Amniotic stem cell (primary cell): ENCODE measurements around the gene MGST3.
"Not testable (repeated sequence)": the region's sequence is repeated elsewhere in the genome, so short reads cannot be mapped to it uniquely, and the experiment has no call there.

Source experiments
- DNase-seq: peaks from one replicate; lab custom pipeline; 2025; lab: John Stamatoyannopoulos, UW

The MGST3 gene

DNA sequence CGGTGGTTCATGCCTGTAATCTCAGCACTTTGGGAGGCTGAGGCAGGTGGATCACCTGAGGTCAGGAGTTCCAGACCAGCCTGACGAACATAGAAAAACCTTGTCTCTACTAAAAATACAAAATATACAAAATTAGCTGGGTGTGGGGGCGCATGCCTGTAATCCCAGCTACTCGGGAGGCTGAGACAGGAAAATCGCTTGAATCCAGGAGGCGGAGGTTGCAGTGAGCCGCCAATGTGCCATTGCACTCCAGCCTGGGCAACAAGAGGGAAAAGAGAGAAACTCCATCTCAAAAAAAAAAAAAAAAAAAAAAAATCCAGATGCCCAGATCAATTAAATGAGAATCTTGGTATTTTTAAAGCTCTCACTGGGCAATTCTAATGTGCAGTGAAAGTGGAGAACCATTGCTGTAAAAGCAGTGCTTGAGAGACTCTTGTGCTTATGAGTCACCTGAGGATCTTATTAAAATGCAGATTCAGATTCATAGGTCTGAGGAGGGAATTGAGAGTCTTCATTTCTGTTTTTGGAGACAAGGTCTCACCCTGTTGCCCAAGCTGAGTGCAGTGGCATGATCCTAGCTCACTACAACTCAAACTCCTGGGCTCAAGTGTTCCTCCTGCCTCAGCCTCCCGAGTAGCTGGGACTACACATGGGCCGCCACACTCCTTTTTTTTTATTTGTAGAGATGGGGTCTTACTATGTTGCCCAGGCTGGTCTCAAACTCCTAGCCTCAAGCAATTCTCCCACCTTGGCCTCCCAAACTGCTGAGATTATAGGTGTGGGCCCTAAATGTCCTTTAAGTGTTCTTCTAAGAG, 27.9 kb downstream of the MGST3 start:
- DNase-seq: not testable (repeated sequence)

DNA sequence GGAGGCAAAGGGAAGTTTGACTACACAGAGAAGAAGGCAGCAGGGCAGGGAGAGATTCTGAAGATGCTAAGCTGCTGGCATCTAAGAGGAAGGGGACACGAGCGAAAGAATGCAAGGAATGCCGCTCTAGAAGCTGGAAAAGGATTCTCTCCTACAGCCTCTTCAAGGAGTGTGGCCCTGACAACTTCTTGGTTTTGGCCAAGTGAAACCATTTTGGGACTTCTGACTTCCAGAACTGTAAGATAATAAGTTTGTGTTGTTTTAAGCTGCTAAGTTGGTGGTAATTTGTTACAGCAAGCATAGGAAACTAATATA, 28.5 kb downstream of the MGST3 start:
- no peak for DNase-seq

DNA sequence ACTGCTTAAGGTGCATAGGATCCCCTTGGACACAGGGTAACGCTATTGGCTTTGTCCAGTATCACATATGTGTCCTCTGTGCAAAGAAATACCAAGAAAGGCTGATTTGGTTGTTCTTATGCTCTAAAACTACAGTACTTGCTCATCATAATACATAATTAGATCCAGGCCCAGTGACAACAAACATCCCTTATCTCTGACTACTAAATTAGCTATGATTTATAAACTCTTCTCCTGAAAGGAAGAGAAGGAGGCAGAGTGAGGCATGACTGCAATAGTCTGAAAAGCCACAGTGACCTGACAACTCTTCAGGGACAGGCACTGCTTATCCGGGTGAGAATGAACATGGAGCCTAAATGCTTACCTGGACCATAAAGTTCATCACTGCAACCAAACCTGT, 30.7 kb downstream of the MGST3 start:
- no peak for DNase-seq

DNA sequence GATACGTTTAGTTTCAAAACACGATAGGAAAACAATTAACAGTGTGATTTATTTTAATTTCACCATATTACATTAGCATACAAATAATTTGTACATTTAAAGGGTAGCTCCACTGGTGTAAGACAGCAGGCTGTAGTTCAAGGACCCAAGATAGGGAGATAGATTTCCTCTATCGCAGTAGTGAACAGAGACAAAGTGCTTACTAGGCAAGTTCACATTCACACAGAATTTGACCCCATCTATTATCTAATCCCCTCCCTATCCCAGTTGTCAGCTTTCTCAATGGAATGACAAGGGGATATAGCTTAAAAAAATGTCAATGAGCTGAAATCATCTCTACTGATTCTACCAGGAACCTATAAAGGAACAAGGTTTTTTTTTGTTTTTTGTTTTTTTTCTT, 31.2 kb downstream of the MGST3 start:
- DNase-seq: no peak

DNA sequence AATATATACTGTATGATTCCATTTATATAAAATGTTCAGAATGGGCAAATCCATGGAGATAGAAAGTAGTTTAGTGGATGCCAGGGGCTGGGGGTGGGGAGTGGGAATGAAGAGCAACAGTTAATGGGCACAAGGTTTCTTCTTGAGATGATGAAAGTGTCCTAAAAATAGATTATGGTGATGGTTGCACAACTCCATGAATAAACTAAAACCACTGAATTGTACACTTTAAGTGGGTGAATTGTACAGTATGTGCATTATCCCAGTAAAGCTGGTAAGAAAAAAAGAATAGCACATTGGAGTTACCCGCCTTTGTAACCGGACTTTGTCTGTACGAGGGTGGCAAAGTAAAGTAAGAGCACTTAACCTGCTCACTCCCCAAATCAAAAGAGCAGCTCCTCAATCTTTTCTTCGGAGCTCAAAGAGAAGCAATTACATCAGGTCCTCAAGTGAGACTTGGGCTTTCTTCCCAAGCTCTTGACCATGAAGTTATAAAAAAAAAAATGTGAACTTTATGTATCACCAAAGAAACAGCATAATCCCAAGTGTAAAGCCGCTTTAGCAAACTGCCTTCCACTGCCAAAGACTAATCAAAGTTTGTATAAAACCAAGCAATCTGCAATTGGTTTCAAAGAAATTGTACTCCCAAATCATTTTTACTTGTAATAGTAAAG, 35.3 kb downstream of the MGST3 start:
- no peak for DNase-seq

DNA sequence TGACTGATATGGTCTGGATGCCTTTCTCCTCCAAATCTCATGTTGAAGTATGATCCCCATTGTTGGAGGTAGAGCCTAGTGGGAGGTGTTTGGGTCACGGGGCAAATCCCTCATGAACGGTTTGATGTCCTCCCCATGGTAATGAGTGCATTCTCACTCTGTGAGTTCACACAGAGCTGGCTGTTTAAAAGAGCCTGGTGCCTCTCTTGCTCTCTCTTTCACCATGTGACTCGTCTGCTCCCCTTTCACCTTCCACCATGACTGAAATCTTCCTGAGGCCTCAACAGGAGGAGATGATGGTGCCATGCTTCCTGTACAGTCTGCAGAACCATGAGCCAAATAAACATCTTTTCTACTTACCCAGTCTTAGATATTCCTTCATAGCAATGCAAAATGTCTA, 37.1 kb downstream of the MGST3 start:
- no peak for DNase-seq

DNA sequence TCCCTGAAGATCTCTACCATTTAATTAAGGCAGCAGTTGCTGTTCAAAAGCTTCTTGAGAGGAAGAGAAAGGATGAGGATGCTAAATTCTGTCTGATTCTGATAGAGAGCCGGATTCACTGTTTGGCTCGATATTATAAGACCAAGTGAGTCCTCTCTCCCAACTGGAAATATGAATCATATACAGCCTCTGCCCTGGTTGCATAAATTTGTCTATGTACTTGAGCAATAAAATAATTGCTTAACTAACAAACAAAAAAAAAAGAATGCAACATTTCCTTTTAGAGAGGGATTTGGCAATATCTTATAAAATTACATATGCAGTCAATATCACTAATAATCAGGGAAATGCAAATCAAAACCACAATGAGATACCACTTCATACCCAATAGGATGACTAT, 40.5 kb downstream of the MGST3 start:
- DNase-seq: no peak

DNA sequence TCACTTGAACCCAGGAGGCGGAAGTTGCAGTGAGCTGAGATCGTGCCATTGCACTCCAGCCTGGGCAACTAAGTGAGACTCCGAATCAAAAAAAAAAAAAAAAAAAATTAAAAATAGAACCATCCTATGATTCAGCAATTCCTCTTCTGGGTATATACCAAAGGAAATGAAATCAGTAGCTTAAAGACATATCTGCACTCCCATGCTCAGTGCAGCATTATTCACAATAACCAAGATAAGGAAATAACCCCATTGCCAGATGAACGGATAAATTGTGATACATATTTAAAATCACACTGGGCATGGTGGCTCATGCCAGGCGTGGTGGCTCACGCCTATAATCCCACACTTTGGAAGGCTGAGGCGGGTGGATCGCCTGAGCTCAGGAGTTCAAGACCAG, 43.6 kb downstream of the MGST3 start:
- no peak for DNase-seq

DNA sequence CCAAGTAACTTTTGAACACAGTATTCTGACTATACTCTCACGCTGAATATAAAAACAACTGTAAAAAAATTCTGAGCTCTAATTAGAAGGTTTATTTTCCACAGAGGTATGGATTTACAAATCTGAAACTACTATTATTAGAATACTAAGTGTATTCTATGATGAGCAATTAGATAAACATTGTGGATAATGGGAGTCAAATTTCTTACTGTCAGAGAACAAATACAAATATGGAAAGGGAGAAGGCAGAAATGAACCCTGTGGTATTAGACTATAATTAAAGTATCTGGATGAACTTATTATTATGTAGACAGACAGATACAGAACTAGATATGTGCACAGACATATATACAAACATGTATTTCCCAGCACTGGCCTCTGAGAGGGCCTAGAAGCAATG, 44.8 kb downstream of the MGST3 start:
- DNase-seq: no peak

DNA sequence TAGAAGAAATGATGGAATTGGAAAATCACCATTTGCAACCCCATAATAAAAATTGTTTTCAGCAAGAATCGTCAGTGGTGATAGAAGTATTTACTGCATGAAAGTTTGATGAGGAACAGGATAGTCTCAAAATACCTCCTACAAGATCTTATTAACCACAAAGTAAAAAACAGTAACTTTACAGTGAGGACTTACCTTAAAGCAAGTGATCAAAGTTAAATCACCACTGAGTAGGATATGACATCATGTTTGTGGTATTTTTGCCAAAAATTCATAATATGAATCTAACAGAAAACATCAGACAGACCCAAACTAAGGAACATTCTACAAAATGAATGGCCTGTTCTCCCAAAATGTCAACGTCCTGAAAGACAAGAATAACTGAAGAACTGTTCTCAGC, 47.5 kb downstream of the MGST3 start:
- no peak for DNase-seq

DNA sequence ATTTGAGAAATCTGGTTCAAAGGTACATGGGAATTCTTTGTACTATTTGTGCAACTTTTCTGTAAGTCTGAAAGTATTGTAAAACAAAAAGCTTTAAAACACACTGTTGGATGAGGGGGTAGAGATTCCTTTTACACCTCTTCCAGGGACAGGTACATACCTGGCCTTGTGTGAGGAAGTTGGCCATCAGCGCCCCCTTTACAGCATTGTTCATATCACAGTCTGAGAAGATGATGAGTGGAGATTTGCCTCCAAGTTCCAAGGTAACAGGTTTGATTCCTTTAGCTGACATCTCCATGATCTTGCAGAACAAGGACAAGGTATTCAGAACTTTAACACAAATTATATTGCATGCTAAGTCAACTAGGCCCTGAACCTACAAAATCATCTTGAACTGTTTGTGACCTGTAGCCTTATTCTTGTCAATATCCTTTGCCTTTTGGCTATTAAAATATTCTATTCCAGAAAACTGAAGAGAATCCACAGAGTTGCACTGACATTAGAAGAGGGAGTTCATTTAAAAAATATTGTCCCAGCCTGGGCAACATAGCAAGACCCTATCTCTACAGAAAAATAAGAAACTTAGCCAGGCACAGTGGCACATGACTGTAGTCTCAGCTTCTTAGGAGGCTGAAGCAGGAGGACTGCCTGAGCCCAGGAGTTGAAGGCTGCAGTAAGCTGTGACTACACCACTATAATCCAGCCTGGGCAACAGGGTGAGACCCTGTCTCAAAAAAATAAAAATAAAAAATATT, 48.4 kb downstream of the MGST3 start:
- no peak for DNase-seq

DNA sequence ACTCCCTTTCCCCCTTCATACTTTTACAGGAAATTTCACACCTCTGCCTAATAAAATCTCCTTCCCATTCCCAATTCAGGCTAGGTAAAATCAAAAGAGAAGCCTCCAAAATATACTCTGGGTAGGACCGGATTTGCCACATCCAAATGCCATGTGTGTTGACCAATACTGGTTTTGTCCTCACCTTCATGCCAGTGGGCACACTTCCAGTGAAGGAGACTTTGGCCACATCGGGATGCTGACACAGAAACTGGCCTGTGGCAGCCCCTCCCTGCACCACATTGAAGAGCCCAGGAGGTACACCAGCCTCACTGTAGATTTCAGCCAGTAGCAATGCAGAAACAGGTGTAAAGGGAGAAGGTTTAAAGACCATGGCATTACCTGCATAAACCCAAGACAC, 49.3 kb downstream of the MGST3 start:
- DNase-seq: no peak

DNA sequence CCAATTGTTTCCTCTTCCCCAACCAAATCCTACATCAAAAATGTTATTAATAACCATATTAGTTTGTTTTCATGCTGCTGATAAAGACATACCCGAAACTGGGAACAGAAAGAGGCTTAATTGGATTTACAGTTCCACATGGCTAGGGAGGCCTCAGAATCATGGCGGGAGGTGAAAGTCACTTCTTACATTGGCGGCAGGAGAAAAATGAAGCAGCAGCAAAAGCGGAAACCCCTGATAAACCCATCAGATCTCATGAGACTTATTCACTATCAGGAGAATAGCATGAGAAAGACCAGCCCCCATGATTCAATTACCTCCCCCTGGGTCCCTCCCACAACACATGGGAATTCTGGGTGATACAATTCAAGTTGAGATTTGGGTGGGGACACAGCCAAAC, 49.7 kb downstream of the MGST3 start:
- not testable (repeated sequence) for DNase-seq

DNA sequence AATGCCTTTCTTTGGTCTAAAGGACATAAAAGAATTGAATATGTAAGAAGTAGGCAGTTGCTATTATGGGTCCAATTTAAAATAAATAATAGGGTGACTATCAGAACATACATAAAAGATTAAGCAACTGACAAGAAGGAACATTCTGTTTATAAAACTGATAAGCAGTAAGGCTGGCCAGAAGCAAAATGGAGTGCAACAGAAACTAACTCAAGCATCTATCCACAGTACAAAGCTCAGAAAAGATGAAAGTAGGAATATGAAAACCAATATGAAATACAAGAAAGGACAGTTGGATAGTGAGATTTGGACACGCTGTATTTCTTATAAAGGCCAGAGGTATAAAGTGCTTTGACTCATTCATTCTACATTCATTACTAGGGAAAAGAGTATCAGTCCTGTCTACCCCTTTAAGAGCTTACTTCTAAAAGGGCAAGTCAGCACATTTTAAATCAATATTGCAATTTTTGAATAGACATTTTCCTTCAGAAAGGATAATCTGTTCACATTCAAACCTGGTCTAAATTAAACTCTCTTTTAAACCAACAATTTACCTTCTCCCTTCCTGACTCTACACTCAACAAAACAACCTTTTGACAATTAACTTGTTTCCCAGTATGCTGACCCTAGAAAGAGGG, 52.9 kb downstream of the MGST3 start:
- no peak for DNase-seq

DNA sequence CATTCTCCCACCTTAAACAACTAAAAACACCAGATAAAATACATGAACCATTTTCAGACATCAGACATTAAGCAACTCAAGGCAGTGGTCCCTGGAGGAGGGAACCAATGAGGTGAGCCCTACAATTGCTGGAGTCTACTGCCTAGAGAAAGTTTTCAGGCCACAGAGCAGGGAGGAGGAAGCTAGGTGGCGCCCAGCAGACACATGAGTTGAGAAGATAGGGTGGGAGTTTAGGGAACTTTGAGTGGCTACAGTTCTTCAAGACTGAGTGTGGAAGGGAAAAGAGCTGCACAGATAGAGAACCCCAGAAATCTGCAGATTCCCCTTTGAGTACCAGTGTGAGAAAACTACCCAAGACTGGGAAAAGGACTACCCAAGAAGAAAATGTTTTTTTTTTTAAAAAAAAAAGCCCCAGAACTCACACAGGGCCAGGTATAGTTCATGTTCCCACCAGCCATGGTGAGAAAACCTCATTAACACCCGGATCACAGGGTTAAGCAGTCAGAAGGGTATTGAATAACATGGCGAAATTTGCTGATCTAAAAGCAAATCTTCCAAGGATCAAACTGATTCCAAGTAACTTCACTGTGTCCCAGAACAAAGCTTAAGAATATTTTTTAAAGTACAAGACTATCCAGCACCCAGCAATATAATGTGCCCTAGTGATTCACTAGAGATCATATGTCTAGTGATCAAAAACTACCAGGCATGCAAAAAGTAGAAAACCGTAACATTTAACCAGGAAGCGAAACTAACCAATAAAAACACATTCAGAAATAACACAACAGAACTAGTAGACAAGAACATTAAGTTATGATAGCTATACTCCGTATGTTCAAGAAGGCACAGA, 55.3 kb downstream of the MGST3 start:
- no peak for DNase-seq

DNA sequence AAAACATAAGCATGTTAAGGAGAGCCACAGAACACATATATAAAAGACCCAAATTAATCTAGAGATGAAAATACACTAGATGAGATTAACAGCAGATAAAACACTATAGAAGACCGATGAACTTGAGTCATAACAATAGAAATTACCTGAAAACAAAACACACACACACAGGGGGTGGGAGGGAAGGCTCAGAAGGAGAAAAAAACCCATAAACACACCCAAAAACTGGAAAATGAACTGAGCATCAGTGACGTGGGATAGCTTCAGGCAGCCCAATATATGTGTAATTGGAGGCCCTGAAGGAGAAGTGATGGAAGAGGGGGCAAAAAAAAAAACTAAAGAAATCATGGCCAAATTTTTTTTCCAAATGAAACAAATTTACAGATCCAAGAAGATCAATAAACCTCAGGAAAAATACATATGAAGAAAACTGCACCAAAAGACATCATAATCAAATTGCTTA, 56.0 kb downstream of the MGST3 start:
- no peak for DNase-seq

DNA sequence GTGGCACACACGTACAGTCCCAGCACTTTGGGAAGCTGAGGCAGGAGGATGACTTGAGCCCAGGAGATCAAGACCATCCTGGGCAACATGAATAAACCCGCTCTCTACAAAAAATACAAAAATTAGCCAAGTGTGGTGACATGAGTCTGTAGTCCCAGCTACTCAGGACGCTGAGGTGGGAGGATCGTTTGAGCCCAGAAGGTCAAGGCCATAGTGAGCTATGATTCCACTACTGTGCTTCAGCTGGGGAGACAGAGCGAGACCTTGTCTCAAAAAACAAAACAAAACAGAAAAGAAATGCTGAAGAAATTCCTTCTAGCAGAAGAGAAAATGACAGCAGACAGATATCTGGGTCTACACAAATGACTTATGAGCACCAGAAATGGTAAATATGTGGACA, 57.0 kb downstream of the MGST3 start:
- no peak for DNase-seq

DNA sequence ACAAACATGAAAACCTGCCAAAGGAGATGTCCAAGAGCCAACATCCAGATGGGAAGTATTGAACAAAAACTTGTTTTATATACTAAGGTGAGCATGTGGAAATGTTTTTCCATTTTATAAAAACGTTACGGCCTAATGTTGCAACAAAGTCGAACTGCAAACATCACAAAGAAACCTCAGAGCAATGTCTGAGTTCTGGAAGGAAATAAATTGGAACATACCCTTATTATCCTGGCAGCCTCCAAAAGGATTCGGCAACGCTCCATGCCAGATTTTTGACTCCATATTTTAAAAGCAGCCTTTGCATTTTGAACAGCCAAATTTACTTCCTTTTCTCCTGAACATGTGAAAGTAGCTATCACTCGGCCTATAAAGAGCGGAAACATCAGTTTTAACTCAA, 64.0 kb downstream of the MGST3 start:
- DNase-seq: no peak

DNA sequence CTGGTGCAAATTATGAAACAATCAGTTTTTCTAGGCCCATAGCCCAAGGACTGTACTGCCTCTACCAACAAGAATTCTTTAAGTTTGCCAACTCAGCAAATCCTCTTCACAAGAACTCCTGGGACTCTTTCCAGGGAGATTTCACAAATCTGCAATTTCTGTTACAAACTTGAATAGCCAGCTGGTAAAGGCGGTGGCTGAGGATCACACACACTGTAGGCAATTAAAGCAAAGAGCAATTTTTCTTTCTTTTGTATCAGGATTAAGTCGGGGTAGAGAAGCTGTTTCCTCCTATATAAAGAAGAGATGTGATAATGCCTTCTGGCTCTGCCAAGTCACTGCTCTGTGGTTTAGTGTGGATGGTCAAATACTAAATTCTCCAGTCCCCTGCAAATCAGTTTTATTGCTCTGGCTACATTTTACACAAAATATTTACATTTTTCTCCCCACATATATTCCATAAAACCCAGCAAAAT, 65.6 kb downstream of the MGST3 start:
- DNase-seq: peak; percentile 69

DNA sequence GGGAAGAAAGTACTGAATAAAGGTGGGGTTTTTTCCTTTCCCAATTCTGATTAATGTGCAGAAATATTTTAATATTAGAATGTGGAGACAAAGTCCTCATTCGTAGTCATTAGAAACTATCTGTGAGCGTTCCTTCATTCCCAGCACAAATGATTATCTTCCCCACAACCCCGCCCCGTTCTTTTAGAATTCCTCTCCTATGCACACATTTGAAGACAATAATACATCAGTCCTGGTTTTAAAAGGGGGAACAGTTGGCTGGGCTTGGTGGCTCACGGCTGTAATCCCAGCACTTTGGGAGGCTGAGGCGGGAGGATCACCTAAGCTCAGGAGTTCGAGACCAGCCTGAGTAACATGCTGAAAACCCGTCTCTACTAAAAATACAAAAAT, 66.5 kb downstream of the MGST3 start:
- no peak for DNase-seq
